GM19455 (cell line): Measurements from ENCODE around the gene AGO1.
"Not testable (repeated sequence)": the region's sequence is repeated elsewhere in the genome, so short reads cannot be mapped to it uniquely, and the experiment has no call there.

Source experiments
- ATAC-seq: cut with Tn5 transposase; IDR thresholded peaks from one replicate; pipeline ENCODE4 v1.9.1; 2021; ENCODE audit not compliant: unreplicated experiment

Gene AGO1

GRCh38 chr1:35869245-35869950 is 13.6 kb upstream of the AGO1 start:
- ATAC-seq, result not testable (repeated sequence)

- no peak for ATAC-seq
Measured at GRCh38 chr1:35870651-35871309, 12.2 kb upstream of the AGO1 start.

- no peak for ATAC-seq
Measured at GRCh38 chr1:35873243-35873750, 9.7 kb upstream of the AGO1 start.

- ATAC-seq, result not testable (repeated sequence)
Measured at GRCh38 chr1:35874115-35874514, 8.9 kb upstream of the AGO1 start.

GRCh38 chr1:35876988-35877387 is 6.0 kb upstream of the AGO1 start:
- ATAC-seq, result no peak

GRCh38 chr1:35881850-35882273 is 1.1 kb upstream of the AGO1 start:
- no peak for ATAC-seq

GRCh38 chr1:35882586-35882944 is 444 bp upstream of the AGO1 start:
- no peak for ATAC-seq

- peak; percentile 16 for ATAC-seq
Measured at GRCh38 chr1:35883635-35884101, 659 bp downstream of the AGO1 start.

- no peak for ATAC-seq
Measured at GRCh38 chr1:35884934-35885333, 1.9 kb downstream of the AGO1 start.

- ATAC-seq, result no peak
Measured at GRCh38 chr1:35885961-35886558, 3.1 kb downstream of the AGO1 start.

- ATAC-seq, result no peak
Measured at GRCh38 chr1:35886577-35887431, 3.8 kb downstream of the AGO1 start.

- no peak for ATAC-seq
Measured at GRCh38 chr1:35887508-35887907, 4.5 kb downstream of the AGO1 start.

GRCh38 chr1:35888255-35888654 is 5.2 kb downstream of the AGO1 start:
- no peak for ATAC-seq

- ATAC-seq, result not testable (repeated sequence)
Measured at GRCh38 chr1:35888981-35889380, 6.0 kb downstream of the AGO1 start.

GRCh38 chr1:35893051-35893879 is 10.3 kb downstream of the AGO1 start:
- ATAC-seq, result no peak

- no peak for ATAC-seq
Measured at GRCh38 chr1:35894183-35894582, 11.2 kb downstream of the AGO1 start.

GRCh38 chr1:35894656-35895055 is 11.6 kb downstream of the AGO1 start:
- ATAC-seq, result no peak

GRCh38 chr1:35899941-35900340 is 16.9 kb downstream of the AGO1 start:
- ATAC-seq, result no peak

GRCh38 chr1:35901235-35901634 is 18.2 kb downstream of the AGO1 start:
- ATAC-seq, result no peak

GRCh38 chr1:35902671-35903070 is 19.7 kb downstream of the AGO1 start:
- no peak for ATAC-seq
